Breast epithelium (tissue), 3 donors: ENCODE data around the gene SHISA7.

Experiments
- POLR2A ChIP-seq: fragments of 450-650 bp; IDR thresholded peaks from one replicate; pipeline ENCODE4 v1.6.1; 2016; ENCODE audit warnings: antibody characterized with exemption, mild to moderate bottlenecking, moderate library complexity
- POLR2AphosphoS5 ChIP-seq, 3 donors: sonication (generic); formaldehyde crosslinking; IDR thresholded peaks; one replicate each; pipeline ENCODE4 v1.6.1; 2017; ENCODE audit warnings: antibody characterized with exemption in 3 of 3
- TF ChIP-seq, protein P1 (sequence below), 3 donors: fragments of 450-650 bp; IDR thresholded peaks; one replicate each; pipeline ENCODE4 v1.5.1; 2016 to 2017; ENCODE audit warnings: antibody characterized with exemption in 3 of 3, mild to moderate bottlenecking in 3 of 3, moderate library complexity in 3 of 3

DNA sequence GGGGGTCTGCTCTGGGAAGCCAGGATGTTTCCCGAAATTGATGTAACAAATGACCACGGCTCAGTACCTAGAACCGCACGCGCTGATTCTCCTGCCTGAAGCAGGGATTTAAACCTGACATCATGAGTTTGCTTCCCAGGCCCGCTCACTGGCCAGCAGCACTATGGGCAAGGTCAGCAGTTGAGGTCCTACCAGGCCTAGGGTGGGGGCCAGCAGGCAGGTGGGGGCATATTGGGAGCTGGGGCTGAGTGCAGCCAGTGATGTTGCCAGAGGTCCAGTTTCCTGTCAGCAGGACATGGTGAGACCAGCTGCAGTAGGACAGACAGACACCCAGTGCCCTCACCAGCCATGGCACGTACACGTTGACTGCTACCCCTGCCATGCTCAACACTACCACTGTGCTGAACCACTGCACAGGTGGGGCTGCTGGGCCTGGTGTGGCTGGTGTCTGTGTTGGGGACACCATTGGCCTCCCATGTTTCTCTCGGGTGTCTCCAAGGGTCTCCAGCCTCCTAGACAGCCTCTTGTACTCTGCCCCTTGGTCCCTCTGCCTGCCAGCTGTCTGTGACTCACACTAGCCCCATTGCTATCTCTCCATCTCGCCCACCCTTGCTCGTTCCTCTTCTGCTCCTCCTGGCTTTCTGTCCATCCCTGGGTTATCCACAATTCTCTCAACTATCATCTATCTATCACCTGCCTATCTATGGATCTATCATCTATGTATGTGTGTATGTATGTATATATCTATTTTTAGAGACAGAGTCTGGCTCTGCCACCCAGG, 22.6 kb upstream of the SHISA7 start:
- TF ChIP-seq, protein P1, sequence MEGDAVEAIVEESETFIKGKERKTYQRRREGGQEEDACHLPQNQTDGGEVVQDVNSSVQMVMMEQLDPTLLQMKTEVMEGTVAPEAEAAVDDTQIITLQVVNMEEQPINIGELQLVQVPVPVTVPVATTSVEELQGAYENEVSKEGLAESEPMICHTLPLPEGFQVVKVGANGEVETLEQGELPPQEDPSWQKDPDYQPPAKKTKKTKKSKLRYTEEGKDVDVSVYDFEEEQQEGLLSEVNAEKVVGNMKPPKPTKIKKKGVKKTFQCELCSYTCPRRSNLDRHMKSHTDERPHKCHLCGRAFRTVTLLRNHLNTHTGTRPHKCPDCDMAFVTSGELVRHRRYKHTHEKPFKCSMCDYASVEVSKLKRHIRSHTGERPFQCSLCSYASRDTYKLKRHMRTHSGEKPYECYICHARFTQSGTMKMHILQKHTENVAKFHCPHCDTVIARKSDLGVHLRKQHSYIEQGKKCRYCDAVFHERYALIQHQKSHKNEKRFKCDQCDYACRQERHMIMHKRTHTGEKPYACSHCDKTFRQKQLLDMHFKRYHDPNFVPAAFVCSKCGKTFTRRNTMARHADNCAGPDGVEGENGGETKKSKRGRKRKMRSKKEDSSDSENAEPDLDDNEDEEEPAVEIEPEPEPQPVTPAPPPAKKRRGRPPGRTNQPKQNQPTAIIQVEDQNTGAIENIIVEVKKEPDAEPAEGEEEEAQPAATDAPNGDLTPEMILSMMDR (IDR thresholded peaks at IDR 0.05): no peak
- TF ChIP-seq POLR2AphosphoS5 (IDR thresholded peaks at IDR 0.05): no peak
- no peak for TF ChIP-seq POLR2A
